K562 (cell line): ENCODE measurements around the gene HEPHL1. TPM values are rescaled to one million over a fixed set of nuclear protein-coding genes. Genes with fewer than 3 reads are reported as not detected.

Experiments
- ATAC-seq: fragments of 200-7000 bp; cut with Tn5 transposase; 3 replicates; pipeline ENCODE4 v1.9.1; 2020; ENCODE audit warnings: moderate library complexity
- BruUV-seq: library from RNA; stranded (reverse); fragments of 400-500 nt; replicated peaks from 2 replicates; lab custom pipeline; 2021; lab: Mats Ljungman, UMichigan
- CTCF ChIA-PET: fragments of 300-600 bp; formaldehyde crosslinking; extraction: SDS; loops from one replicate; lab custom pipeline; 2021; ENCODE audit warnings: low intra/inter-chr PET ratio; lab: Yijun Ruan, JAX
- POLR2A ChIA-PET: fragments of 300-600, 350-650 bp; sonication (Branson Sonifier 250); formaldehyde crosslinking; extraction: SDS; loops from one replicate; lab custom pipeline; 2021; ENCODE audit warnings: antibody characterized with exemption, inconsistent platforms; lab: Yijun Ruan, JAX
- DNase-seq, 4 experiments: peaks; one replicate each; pipeline versions ENCODE4 v3.0.0 to v3.0.0-alpha.2; 2011 to 2018; ENCODE audit warnings: low spot score in 3 of 4, mixed read lengths in 3 of 4; ENCODE audit errors: extremely low read depth in 1 of 4
- FAIRE-seq: peaks from 2 replicates; lab custom pipeline; 2011; peaks lifted over from hg19 to GRCh38; lab: Jason Lieb, UNC
- H2AFZ ChIP-seq: 2 replicates; pipeline ENCODE4 v1.6.0; 2011; ENCODE audit warnings: low read depth, low read length, control low read depth, inconsistent platforms
- H3K27ac ChIP-seq: fragments of 200-600 bp; 3 replicates; pipeline ENCODE4 v1.8.0; 2011; ENCODE audit warnings: low read depth, mild to moderate bottlenecking, control low read depth, inconsistent platforms, low read length, moderate library complexity, mixed read lengths; ENCODE audit errors: extremely low read depth
- H3K27me3 ChIP-seq, 2 experiments: fragments of 300-600 bp in 1 of 2; 2 replicates in 1 of 2; 3 replicates in 1 of 2; pipeline versions ENCODE4 v1.6.0 to v1.8.0; 2011; ENCODE audit warnings: inconsistent platforms in 2 of 2, low read length in 2 of 2, mild to moderate bottlenecking in 1 of 2, mixed read lengths in 1 of 2, moderate library complexity in 1 of 2; ENCODE audit not compliant: control insufficient read depth in 2 of 2, insufficient read depth in 2 of 2
- H3K36me3 ChIP-seq: fragments of 300-600 bp; 3 replicates; pipeline ENCODE4 v1.8.0; 2011; ENCODE audit warnings: mild to moderate bottlenecking, low read length, inconsistent platforms; ENCODE audit not compliant: control insufficient read depth, insufficient read depth
- H3K4me1 ChIP-seq, 2 experiments: fragments of 200-600 bp in 1 of 2; replicated peaks in 1 of 2; 2 replicates in 1 of 2; 3 replicates in 1 of 2; pipeline versions ENCODE4 v1.5.1 to v1.8.0; 2011; ENCODE audit warnings: inconsistent platforms in 2 of 2, low read length in 2 of 2, mild to moderate bottlenecking in 1 of 2, mixed read lengths in 1 of 2, moderate library complexity in 1 of 2; ENCODE audit not compliant: control insufficient read depth in 2 of 2, insufficient read depth in 2 of 2
- H3K4me2 ChIP-seq: 2 replicates; pipeline ENCODE4 v1.6.1; 2011; ENCODE audit warnings: low read length, control low read depth, inconsistent platforms, mixed read lengths; ENCODE audit not compliant: insufficient read depth
- H3K4me3 ChIP-seq: fragments of 200-600 bp; sonication (generic), shearing (Covaris generic); 2 replicates; pipeline ENCODE4 v1.5.1; 2016; ENCODE audit warnings: control low read depth, inconsistent platforms
- H3K79me2 ChIP-seq: fragments of 200-600 bp; 3 replicates; pipeline ENCODE4 v1.8.0; 2011; ENCODE audit warnings: low read length, inconsistent platforms; ENCODE audit not compliant: control insufficient read depth, insufficient read depth
- H3K9ac ChIP-seq, 2 experiments: 2 replicates each; pipeline versions ENCODE4 v1.6.0 to v1.6.1; 2011; ENCODE audit warnings: low read depth in 2 of 2, low read length in 2 of 2, control low read depth in 1 of 2, inconsistent platforms in 1 of 2, mild to moderate bottlenecking in 1 of 2, mixed read lengths in 1 of 2; ENCODE audit not compliant: insufficient read depth in 1 of 2
- H3K9me1 ChIP-seq: one replicate; pipeline ENCODE4 v1.6.0; 2011; ENCODE audit warnings: inconsistent platforms, mild to moderate bottlenecking, low read length, moderate library complexity; ENCODE audit not compliant: control insufficient read depth, insufficient read depth
- H3K9me3 ChIP-seq: replicated peaks from 2 replicates; pipeline ENCODE4 v1.5.1; 2011; ENCODE audit warnings: low read depth, low read length, inconsistent platforms; ENCODE audit not compliant: control insufficient read depth, insufficient read depth
- H4K20me1 ChIP-seq: replicated peaks from 2 replicates; pipeline ENCODE4 v1.6.1; 2011; ENCODE audit warnings: low read length, inconsistent platforms, mixed read lengths; ENCODE audit not compliant: control insufficient read depth, insufficient read depth
- ATF7 ChIP-seq: fragments of 450-650 bp; IDR thresholded peaks from 2 replicates; pipeline ENCODE4 v1.7.1; 2014; ENCODE audit warnings: mild to moderate bottlenecking, moderate library complexity
- CCAR2 ChIP-seq: fragments of 200-400 bp; formaldehyde crosslinking; IDR thresholded peaks from 2 replicates; pipeline ENCODE4 v1.6.1; 2017; ENCODE audit warnings: mild to moderate bottlenecking, low read depth, low read length
- KDM1A ChIP-seq, 2 experiments: fragments of 450-650 bp; IDR thresholded peaks; 2 replicates each; pipeline ENCODE4 v1.6.1; 2016; ENCODE audit warnings: mild to moderate bottlenecking in 2 of 2
- NFE2L1 ChIP-seq: fragments of 450-650 bp; IDR thresholded peaks from 2 replicates; pipeline ENCODE4 v1.6.1; 2016; ENCODE audit warnings: missing genetic modification characterization, low read depth, mild to moderate bottlenecking, missing compliant biosample characterization, moderate library complexity, borderline replicate concordance
- POLR2H ChIP-seq: IDR thresholded peaks from 2 replicates; pipeline ENCODE4 v1.6.1; 2016; ENCODE audit warnings: missing genetic modification characterization, low read depth, mild to moderate bottlenecking, control low read depth, missing compliant biosample characterization, moderate library complexity
- PPARD ChIP-seq: fragments of 250-450 bp; sonication (Bioruptor Pico); IDR thresholded peaks from 2 replicates; pipeline ENCODE4 v1.8.0; 2022; ENCODE audit warnings: inconsistent platforms, mild to moderate bottlenecking, moderate library complexity
- SMAD3 ChIP-seq: fragments of 450-650 bp; formaldehyde crosslinking; conservative IDR thresholded peaks from 2 replicates; pipeline ENCODE4 v1.4.0; 2020; ENCODE audit warnings: mild to moderate bottlenecking
- ZNF12 ChIP-seq: sonication (generic); formaldehyde crosslinking; IDR thresholded peaks from 2 replicates; pipeline ENCODE4 v1.4.0; 2020; ENCODE audit warnings: mild to moderate bottlenecking, missing genetic modification reagents
- ZNF146 ChIP-seq: IDR thresholded peaks from one replicate; pipeline ENCODE4 v1.6.1; 2018; ENCODE audit warnings: missing compliant biosample characterization; ENCODE audit not compliant: unreplicated experiment
- ZNF212 ChIP-seq: fragments of 450-650 bp; formaldehyde crosslinking; IDR thresholded peaks from 2 replicates; pipeline ENCODE4 v1.4.0; 2020; ENCODE audit warnings: mild to moderate bottlenecking
- WGBS: fragments of 100-300 bp; shearing (Covaris generic); methylation state at CpG from one replicate; pipeline ENCODE4 v1.1.6; 2016; ENCODE audit warnings: low coverage, mixed read lengths; ENCODE audit not compliant: insufficient coverage; ENCODE audit errors: missing lambda C conversion rate; 5-methylcytosine and 5-hydroxymethylcytosine counted together
- in situ Hi-C: fragments of 300-500 bp; cut with MboI; formaldehyde crosslinking; loops from 4 replicates; pipeline ENCODE4 v1.15.0; 2018; ENCODE audit warnings: inconsistent platforms, mixed read lengths
- intact Hi-C: fragments of 100-400 bp; cut with micrococcal nuclease; formaldehyde crosslinking; loops from 2 replicates; pipeline ENCODE4 v1.14.2; 2022
- polyA plus RNA-seq, 8 experiments: library from polyadenylated mRNA; depleted of rRNA in 4 of 8; stranded (reverse) in 5 of 8; unstranded in 3 of 8; fragments of >200 nt; fragmentation: Nextera tagmentation in 2 of 8; fragmentation: Illumina TruSeq in 1 of 8; extraction: Ambion mirVana in 2 of 8; extraction: Trizol in 1 of 8; gene quantifications; 2 replicates each; pipeline versions ENCODE4 v1.2.1 to v1.2.3, GENCODE V29; 2011 to 2014; ENCODE audit warnings: inconsistent platforms in 1 of 8, missing spikeins in 1 of 8
- total RNA-seq, 7 experiments: library from RNA; depleted of rRNA in 6 of 7; stranded (reverse); fragments of >200 nt in 6 of 7; fragmentation: Illumina TruSeq in 2 of 7; extraction: Trizol in 2 of 7; gene quantifications; 2 replicates each; pipeline versions ENCODE4 v1.2.1 to v1.2.3, GENCODE V29; 2011 to 2021; ENCODE audit warnings: low replicate concordance in 1 of 7
- TF ChIP-seq, protein P1 (sequence below): fragments of 250-450 bp; sonication (Bioruptor Pico); IDR thresholded peaks from 2 replicates; pipeline ENCODE4 v1.8.0; 2021; ENCODE audit warnings: borderline replicate concordance, mild to moderate bottlenecking, moderate library complexity; ENCODE audit not compliant: poor library complexity, severe bottlenecking

HEPHL1 gene
- total and polyA plus RNA-seq, 9 of the 15 experiments (the other 6 are each of a cell fraction or from before 2014, with no cell fraction given) = 0.01 TPM; not detected in 8

DNA sequence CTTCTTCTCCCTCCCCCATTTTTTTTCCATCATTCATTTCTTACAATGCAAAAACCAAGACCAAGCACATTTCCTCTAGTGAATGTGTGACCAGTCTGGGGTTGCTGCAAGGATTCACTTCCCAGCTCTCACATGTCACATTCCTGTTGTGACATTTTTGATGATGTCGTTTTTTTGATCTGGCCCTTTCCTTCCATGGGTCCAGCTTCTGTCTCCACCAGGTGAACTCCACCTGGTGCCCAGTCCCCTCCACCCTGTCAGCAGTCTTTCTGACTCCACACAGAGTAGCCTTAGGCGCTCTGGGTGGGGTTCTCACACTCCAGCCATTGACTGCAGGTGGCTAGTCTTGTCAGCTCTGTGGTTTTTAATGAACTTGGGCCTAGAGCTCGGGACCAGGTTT lies 123.1 kb downstream of the HEPHL1 start:
- no peaks in the 10 kb centered on the region for H4K20me1 ChIP-seq
- H2AFZ ChIP-seq = no peak overlapping the region
- H3K9ac ChIP-seq = no peak overlapping the region
- no peak for FAIRE-seq
- ChIA-PET CTCF (no interaction called here), POLR2A (interaction anchor here (0.6 to 1.0 kb wide), 2 partner anchors 9 to 212 kb away, joined by 3 to 5 read pairs; no protein-coding TSS in a partner anchor)
- ATAC-seq = no peak
- H3K27me3 ChIP-seq = no peaks in the 10 kb centered on the region
- H3K36me3 ChIP-seq = no peaks in the 10 kb centered on the region
- BruUV-seq = no TSS peak
- H3K4me1 ChIP-seq = peaks cover 15 to 38% of the 10 kb centered on the region in 2 experiments
- no peaks in the 10 kb centered on the region for H3K9me3 ChIP-seq
- no peak overlapping the region for H3K4me3 ChIP-seq
- intact Hi-C loops = no loop called here
- H3K27ac ChIP-seq = no peak overlapping the region
- no peak for DNase-seq
- no peaks in the 10 kb centered on the region for H3K9me1 ChIP-seq
- 51% methylated on average over 3 of the region's 3 CpGs for WGBS
- in situ Hi-C loops = no loop called here
- no peak overlapping the region for H3K4me2 ChIP-seq
- TF ChIP-seq POLR2H (tag) (no peak), CCAR2 (no peak), SMAD3 (CRISPR knock-in tag) (no peak), ZNF212 (CRISPR knock-in tag) (no peak), NFE2L1 (tag) (no peak), ZNF12 (CRISPR knock-in tag) (no peak), KDM1A (IDR thresholded peaks at IDR 0.05) (no peak), ZNF146 (CRISPR knock-in tag) (no peak), ATF7 (no peak), PPARD (CRISPR knock-in tag) (no peak)
- TF ChIP-seq, protein P1, sequence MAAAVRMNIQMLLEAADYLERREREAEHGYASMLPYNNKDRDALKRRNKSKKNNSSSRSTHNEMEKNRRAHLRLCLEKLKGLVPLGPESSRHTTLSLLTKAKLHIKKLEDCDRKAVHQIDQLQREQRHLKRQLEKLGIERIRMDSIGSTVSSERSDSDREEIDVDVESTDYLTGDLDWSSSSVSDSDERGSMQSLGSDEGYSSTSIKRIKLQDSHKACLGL = no peak
- peaks cover 81% of the 10 kb centered on the region for H3K79me2 ChIP-seq
